K562 (cell line): ENCODE results near the gene LGR6. TPM values are rescaled to one million over a fixed set of nuclear protein-coding genes. Genes with fewer than 3 reads are reported as not detected.

Experiments used
- ASH1L ChIP-seq: fragments of 450-650 bp; IDR thresholded peaks from 2 replicates; pipeline ENCODE4 v1.6.1; 2018; ENCODE audit warnings: borderline replicate concordance, mild to moderate bottlenecking, low read depth; ENCODE audit not compliant: partially characterized antibody
- CBX3 ChIP-seq, 2 experiments: IDR thresholded peaks; 1 replicate in 1 of 2; 2 replicates in 1 of 2; pipeline ENCODE4 v1.6.1; 2012; ENCODE audit warnings: inconsistent platforms in 2 of 2, low read length in 2 of 2, borderline replicate concordance in 1 of 2, control low read depth in 1 of 2
- ERF ChIP-seq: fragments of 450-650 bp; formaldehyde crosslinking; IDR thresholded peaks from 2 replicates; pipeline ENCODE4 v1.4.0; 2020; ENCODE audit warnings: mild to moderate bottlenecking, mixed read lengths
- ETV6 ChIP-seq, 3 experiments: fragments of 150-350 bp in 1 of 3; sonication (generic) in 1 of 3; formaldehyde crosslinking in 1 of 3; IDR thresholded peaks; 2 replicates each; pipeline versions ENCODE4 v1.6.1 to v1.8.0; 2014 to 2022; ENCODE audit warnings: borderline replicate concordance in 2 of 3, low read depth in 2 of 3, antibody characterized with exemption in 1 of 3, low read length in 1 of 3, mild to moderate bottlenecking in 1 of 3, missing genetic modification reagents in 1 of 3
- FOS ChIP-seq: IDR thresholded peaks from 3 replicates; pipeline ENCODE4 v1.6.1; 2011; ENCODE audit not compliant: insufficient read length; ENCODE audit errors: extremely low read depth
- GABPB2 ChIP-seq: fragments of 250-450 bp; sonication (Bioruptor Pico); conservative IDR thresholded peaks from 2 replicates; pipeline ENCODE4 v1.5.1; 2021; ENCODE audit warnings: mild to moderate bottlenecking
- MAFG ChIP-seq: fragments of 450-650 bp; conservative IDR thresholded peaks from 2 replicates; pipeline ENCODE4 v1.6.1; 2016; ENCODE audit warnings: missing genetic modification characterization, missing compliant biosample characterization
- MGA ChIP-seq: fragments of 450-650 bp; IDR thresholded peaks from 2 replicates; pipeline ENCODE4 v1.6.1; 2016; ENCODE audit warnings: mild to moderate bottlenecking, moderate library complexity
- SIX5 ChIP-seq, 2 experiments: IDR thresholded peaks; 2 replicates each; pipeline ENCODE4 v1.6.1; 2011; ENCODE audit warnings: low read length in 2 of 2, borderline replicate concordance in 1 of 2, low read depth in 1 of 2, mild to moderate bottlenecking in 1 of 2, moderate library complexity in 1 of 2; ENCODE audit not compliant: insufficient read depth in 1 of 2
- SMAD1 ChIP-seq: fragments of 150-350 bp; IDR thresholded peaks from 2 replicates; pipeline ENCODE4 v1.6.1; 2014; ENCODE audit warnings: low read length, low read depth; ENCODE audit not compliant: partially characterized antibody
- SMARCB1 ChIP-seq: IDR thresholded peaks from 2 replicates; pipeline ENCODE4 v1.6.1; 2011; ENCODE audit warnings: improper control_type of control experiment, low read depth; ENCODE audit not compliant: insufficient read length
- ZBTB8A ChIP-seq: fragments of 450-650 bp; IDR thresholded peaks from 2 replicates; pipeline ENCODE4 v1.6.1; 2018; ENCODE audit warnings: mild to moderate bottlenecking, moderate library complexity; ENCODE audit not compliant: partially characterized antibody
- ZNF274 ChIP-seq: IDR thresholded peaks from 2 replicates; pipeline ENCODE4 v1.6.1; 2011; ENCODE audit warnings: low read depth, mild to moderate bottlenecking, low read length, moderate library complexity, borderline replicate concordance
- ZNF311 ChIP-seq: fragments of 250-450 bp; sonication (Bioruptor Pico); IDR thresholded peaks from 2 replicates; pipeline ENCODE4 v1.4.0; 2020; ENCODE audit warnings: mild to moderate bottlenecking, moderate library complexity
- polyA plus RNA-seq, 8 experiments: library from polyadenylated mRNA; depleted of rRNA in 4 of 8; stranded (reverse) in 5 of 8; unstranded in 3 of 8; fragments of >200 nt; fragmentation: Nextera tagmentation in 2 of 8; fragmentation: Illumina TruSeq in 1 of 8; extraction: Ambion mirVana in 2 of 8; extraction: Trizol in 1 of 8; gene quantifications; 2 replicates each; pipeline versions ENCODE4 v1.2.1 to v1.2.3, GENCODE V29; 2011 to 2014; ENCODE audit warnings: inconsistent platforms in 1 of 8, missing spikeins in 1 of 8
- total RNA-seq, 7 experiments: library from RNA; depleted of rRNA in 6 of 7; stranded (reverse); fragments of >200 nt in 6 of 7; fragmentation: Illumina TruSeq in 2 of 7; extraction: Trizol in 2 of 7; gene quantifications; 2 replicates each; pipeline versions ENCODE4 v1.2.1 to v1.2.3, GENCODE V29; 2011 to 2021; ENCODE audit warnings: low replicate concordance in 1 of 7

LGR6 gene
- total and polyA plus RNA-seq, 9 of the 15 experiments (the other 6 are each of a cell fraction or from before 2014, with no cell fraction given) = 0.01 to 0.54 (median 0.17) TPM; not detected in 1

GRCh38 chr1:202348509-202349205, 155.1 kb downstream of the LGR6 start, which contains the start of gene PPP1R12B (continued):
- TF ChIP-seq SMAD1 (no peak), ASH1L (peak; percentile 81), FOS (no peak), ERF (CRISPR knock-in tag) (peak; percentile 78; the same call in 1 of the 2 replicates), ZNF274 (no peak), GABPB2 (CRISPR knock-in tag) (no peak), SIX5 (IDR thresholded peaks at IDR 0.05; ENCODE audit: borderline replicate concordance in 1 of 2, insufficient read depth in 1 of 2, low read depth in 1 of 2, low read length in 2 of 2) (peak; percentile 96 to 98), MGA (peak; percentile 60; the same call in 1 of the 2 replicates), ZBTB8A (no peak), MAFG (tag) (no peak), SMARCB1 (no peak), CBX3 (IDR thresholded peaks at IDR 0.05; ENCODE audit: borderline replicate concordance in 1 of 2, low read length in 2 of 2) (no peak; a peak in 1 of 3 replicates), ZNF311 (CRISPR knock-in tag) (peak; percentile 62; the same call in 1 of the 2 replicates), ETV6 (IDR thresholded peaks at IDR 0.05; ENCODE audit: borderline replicate concordance in 1 of 2, low read depth in 2 of 2, low read length in 1 of 2) (no peak), ETV6 (CRISPR knock-in tag; IDR thresholded peaks at IDR 0.05; ENCODE audit: borderline replicate concordance) (no peak)
